H1 (cell line): ENCODE measurements around the gene MFAP4. TPM values are rescaled to one million over a fixed set of nuclear protein-coding genes. Genes with fewer than 3 reads are reported as not detected.

Experiments
- CTCF ChIA-PET: fragments of 300-600 bp; sonication (Branson Sonifier 250); formaldehyde crosslinking; loops from one replicate; lab custom pipeline; 2021; ENCODE audit not compliant: partially characterized antibody; lab: Charles Lee
- POLR2A ChIA-PET: fragments of 300-600 bp; sonication (Branson Sonifier 250); formaldehyde crosslinking; loops from one replicate; lab custom pipeline; 2021; ENCODE audit warnings: inconsistent platforms; ENCODE audit not compliant: partially characterized antibody; lab: Charles Lee
- DNase-seq, 2 experiments: peaks; one replicate each; pipeline versions ENCODE4 v3.0.0 to v3.0.0-alpha.2; 2010 to 2022; ENCODE audit warnings: low spot score in 2 of 2, low read depth in 1 of 2, mixed read lengths in 1 of 2
- FAIRE-seq: peaks from 2 replicates; lab custom pipeline; 2011; peaks lifted over from hg19 to GRCh38; lab: Jason Lieb, UNC
- H2AFZ ChIP-seq: 2 replicates; pipeline ENCODE4 v1.8.1; 2012; ENCODE audit warnings: low read length, inconsistent platforms
- H2AK5ac ChIP-seq: 2 replicates; pipeline ENCODE4 v1.6.1; 2013; ENCODE audit warnings: low read depth, low read length
- H2BK120ac ChIP-seq: replicated peaks from 2 replicates; pipeline ENCODE3; 2013; ENCODE audit warnings: low read depth, low read length, inconsistent platforms
- H2BK12ac ChIP-seq: 2 replicates; pipeline ENCODE4 v1.6.1; 2013; ENCODE audit warnings: low read depth, low read length
- H2BK15ac ChIP-seq: 2 replicates; pipeline ENCODE4 v1.6.1; 2013; ENCODE audit warnings: low read length
- H2BK20ac ChIP-seq: 2 replicates; pipeline ENCODE4 v1.6.1; 2013; ENCODE audit warnings: low read length
- H2BK5ac ChIP-seq: 2 replicates; pipeline ENCODE4 v1.6.1; 2013; ENCODE audit warnings: low read depth, low read length
- H3K14ac ChIP-seq: 2 replicates; pipeline ENCODE4 v1.6.1; 2013; ENCODE audit warnings: inconsistent platforms; ENCODE audit not compliant: insufficient read length
- H3K18ac ChIP-seq: 2 replicates; pipeline ENCODE4 v1.6.1; 2013; ENCODE audit warnings: low read length; ENCODE audit errors: extremely low read depth
- H3K23ac ChIP-seq: 2 replicates; pipeline ENCODE4 v1.6.1; 2013; ENCODE audit warnings: inconsistent platforms; ENCODE audit not compliant: insufficient read length
- H3K23me2 ChIP-seq: 2 replicates; pipeline ENCODE4 v1.6.1; 2013; ENCODE audit warnings: low read depth, low read length
- H3K27ac ChIP-seq: 2 replicates; pipeline ENCODE4 v1.6.1; 2011; ENCODE audit warnings: low read depth, low read length, inconsistent platforms
- H3K27me3 ChIP-seq, 4 experiments: replicated peaks in 1 of 4; 1 replicate in 1 of 4; 2 replicates in 3 of 4; pipeline versions ENCODE4 v1.6.1 to v1.8.1; 2011 to 2013; ENCODE audit warnings: low read length in 3 of 4, mild to moderate bottlenecking in 3 of 4, inconsistent platforms in 2 of 4, mixed read lengths in 2 of 4, moderate library complexity in 1 of 4; ENCODE audit not compliant: control insufficient read depth in 3 of 4, insufficient read depth in 3 of 4; ENCODE audit errors: extremely low read depth in 1 of 4
- H3K36me3 ChIP-seq, 4 experiments: 2 replicates each; pipeline versions ENCODE4 v1.6.1 to v1.8.1; 2011 to 2013; ENCODE audit warnings: mild to moderate bottlenecking in 4 of 4, low read length in 3 of 4, moderate library complexity in 2 of 4, control low read depth in 1 of 4, inconsistent platforms in 1 of 4; ENCODE audit not compliant: insufficient read depth in 4 of 4, control insufficient read depth in 2 of 4
- H3K4ac ChIP-seq: replicated peaks from 2 replicates; pipeline ENCODE3; 2013; ENCODE audit warnings: low read length, low read depth, mixed read lengths, inconsistent platforms; ENCODE audit not compliant: insufficient read length
- H3K4me1 ChIP-seq, 4 experiments: replicated peaks in 1 of 4; 1 replicate in 1 of 4; 2 replicates in 3 of 4; pipeline versions ENCODE4 v1.6.1 to v1.8.1; 2011 to 2013; ENCODE audit warnings: low read length in 3 of 4, inconsistent platforms in 2 of 4, mixed read lengths in 1 of 4; ENCODE audit not compliant: insufficient read depth in 4 of 4, control insufficient read depth in 3 of 4
- H3K4me2 ChIP-seq, 2 experiments: 2 replicates each; pipeline versions ENCODE4 v1.6.1 to v1.8.1; 2011 to 2013; ENCODE audit warnings: low read depth in 2 of 2, low read length in 2 of 2, control low read depth in 1 of 2, inconsistent platforms in 1 of 2, mild to moderate bottlenecking in 1 of 2; ENCODE audit not compliant: insufficient read depth in 1 of 2
- H3K4me3 ChIP-seq, 4 experiments: fragments of 200-600, 300-600 bp in 1 of 4; sonication (generic), shearing (Covaris generic), sonication (Bioruptor Twin) in 1 of 4; 2 replicates each; pipeline versions ENCODE4 v1.5.1 to v1.8.1; 2011 to 2016; ENCODE audit warnings: low read length in 4 of 4, low read depth in 3 of 4, control low read depth in 2 of 4, inconsistent platforms in 2 of 4, mild to moderate bottlenecking in 2 of 4, mixed read lengths in 1 of 4, moderate library complexity in 1 of 4; ENCODE audit not compliant: insufficient read depth in 2 of 4; ENCODE audit errors: extremely low read depth in 1 of 4
- H3K56ac ChIP-seq: replicated peaks from 2 replicates; pipeline ENCODE3; 2013; ENCODE audit warnings: low read depth, mild to moderate bottlenecking, mixed read lengths, low read length, inconsistent platforms; ENCODE audit not compliant: insufficient read length
- H3K79me1 ChIP-seq: 2 replicates; pipeline ENCODE4 v1.6.1; 2013; ENCODE audit warnings: low read depth, low read length, control low read depth
- H3K79me2 ChIP-seq, 2 experiments: 2 replicates each; pipeline versions ENCODE4 v1.6.1 to v1.8.1; 2012 to 2013; ENCODE audit warnings: low read length in 2 of 2, mild to moderate bottlenecking in 2 of 2, inconsistent platforms in 1 of 2; ENCODE audit not compliant: insufficient read depth in 2 of 2, control insufficient read depth in 1 of 2
- H3K9ac ChIP-seq, 4 experiments: replicated peaks in 1 of 4; 1 replicate in 1 of 4; 2 replicates in 3 of 4; pipeline versions ENCODE4 v1.6.1 to v1.8.1; 2011 to 2013; ENCODE audit warnings: low read depth in 3 of 4, low read length in 3 of 4, control low read depth in 2 of 4, mild to moderate bottlenecking in 2 of 4, moderate library complexity in 2 of 4, inconsistent platforms in 1 of 4; ENCODE audit errors: extremely low read depth in 1 of 4
- H3K9me3 ChIP-seq, 2 experiments: 2 replicates each; pipeline versions ENCODE4 v1.6.1 to v1.8.1; 2012 to 2013; ENCODE audit warnings: mild to moderate bottlenecking in 2 of 2, moderate library complexity in 2 of 2, control low read depth in 1 of 2, inconsistent platforms in 1 of 2, low read depth in 1 of 2, low read length in 1 of 2, mixed read lengths in 1 of 2; ENCODE audit not compliant: insufficient read depth in 2 of 2
- H4K20me1 ChIP-seq, 2 experiments: replicated peaks in 1 of 2; 2 replicates each; pipeline versions ENCODE3 to v1.8.1; 2011 to 2013; ENCODE audit warnings: inconsistent platforms in 2 of 2, low read length in 2 of 2, mild to moderate bottlenecking in 1 of 2; ENCODE audit not compliant: insufficient read depth in 2 of 2, control insufficient read depth in 1 of 2
- H4K5ac ChIP-seq: 2 replicates; pipeline ENCODE4 v1.6.1; 2013; ENCODE audit warnings: low read length, low read depth, mixed read lengths, inconsistent platforms; ENCODE audit not compliant: insufficient read length
- H4K8ac ChIP-seq: 2 replicates; pipeline ENCODE4 v1.8.0; 2013; ENCODE audit warnings: mild to moderate bottlenecking, moderate library complexity, low read length, inconsistent platforms; ENCODE audit not compliant: insufficient read depth; ENCODE audit errors: extremely low read depth
- H4K91ac ChIP-seq: replicated peaks from 2 replicates; pipeline ENCODE3; 2013; ENCODE audit warnings: low read length, mixed read lengths, inconsistent platforms; ENCODE audit not compliant: insufficient read length
- BRCA1 ChIP-seq: IDR thresholded peaks from 2 replicates; pipeline ENCODE4 v1.6.1; 2012; ENCODE audit warnings: low read depth, low read length, improper control_type of control experiment
- CBX8 ChIP-seq: fragments of 300-800, 300-1000 bp; sonication (generic); IDR thresholded peaks from 2 replicates; pipeline ENCODE4 v1.7.1; 2016; ENCODE audit warnings: low read depth, low read length, borderline replicate concordance
- CHD2 ChIP-seq: IDR thresholded peaks from 2 replicates; pipeline ENCODE4 v1.6.1; 2012; ENCODE audit warnings: low read length, improper control_type of control experiment
- GTF2F1 ChIP-seq: IDR thresholded peaks from 2 replicates; pipeline ENCODE4 v1.6.1; 2012; ENCODE audit warnings: low read depth, low read length, improper control_type of control experiment, borderline replicate concordance
- HDAC6 ChIP-seq: IDR thresholded peaks from one replicate; pipeline ENCODE4 v1.7.1; 2012; ENCODE audit warnings: low read depth, mild to moderate bottlenecking, inconsistent platforms, low read length, moderate library complexity
- MAFK ChIP-seq: IDR thresholded peaks from 2 replicates; pipeline ENCODE4 v1.6.1; 2012; ENCODE audit warnings: low read depth, mild to moderate bottlenecking, improper control_type of control experiment, low read length
- POLR2A ChIP-seq, 2 experiments: IDR thresholded peaks; 1 replicate in 1 of 2; 2 replicates in 1 of 2; pipeline ENCODE4 v1.6.1; 2011; ENCODE audit warnings: low read depth in 2 of 2, low read length in 2 of 2, mild to moderate bottlenecking in 2 of 2; ENCODE audit errors: control extremely low read depth in 1 of 2
- RNF2 ChIP-seq: fragments of 200-900, 300-1000 bp; sonication (generic); IDR thresholded peaks from 2 replicates; pipeline ENCODE4 v1.7.1; 2016; ENCODE audit warnings: borderline replicate concordance, low read depth, mild to moderate bottlenecking, antibody characterized with exemption, low read length; ENCODE audit not compliant: poor library complexity, severe bottlenecking; ENCODE audit errors: missing control alignments
- TEAD4 ChIP-seq: IDR thresholded peaks from 2 replicates; pipeline ENCODE4 v1.6.1; 2012; ENCODE audit warnings: low read depth, low read length, inconsistent platforms, mixed read lengths
- YY1 ChIP-seq: IDR thresholded peaks from 2 replicates; pipeline ENCODE4 v1.6.1; 2011; ENCODE audit warnings: low read depth, mild to moderate bottlenecking, low read length
- WGBS, 2 experiments: shearing (Covaris generic) in 1 of 2; methylation state at CpG; one replicate each; pipeline versions ENCODE4 v1.1.6 to v1.1.7; 2013 to 2015; ENCODE audit warnings: low lambda C conversion rate in 2 of 2, mixed read lengths in 2 of 2, inconsistent platforms in 1 of 2, low coverage in 1 of 2, missing lambda C conversion rate in 1 of 2; ENCODE audit not compliant: insufficient replicate concordance in 2 of 2, insufficient coverage in 1 of 2, insufficient read length in 1 of 2; ENCODE audit errors: extremely low coverage in 1 of 2, missing lambda C conversion rate in 1 of 2; 5-methylcytosine and 5-hydroxymethylcytosine counted together
- polyA plus RNA-seq, 7 experiments: library from polyadenylated mRNA; depleted of rRNA in 3 of 7; stranded (reverse) in 5 of 7; unstranded in 2 of 7; fragments of >200 nt in 5 of 7; fragments of 200-250 nt in 2 of 7; gene quantifications; 1 replicate in 5 of 7; 2 replicates in 1 of 7; 4 replicates in 1 of 7; pipeline versions ENCODE4 v1.2.1 to v1.2.3, GENCODE V29; 2011 to 2013; ENCODE audit warnings: missing spikeins in 2 of 7, mixed read lengths in 2 of 7
- total RNA-seq: library from RNA; stranded (reverse); fragmentation: NEBNext Ultra II Directional; extraction: Animal tissue kit (Norgen Biotek cat#: 25700); gene quantifications from 2 replicates; pipeline ENCODE4 v1.2.1, GENCODE V29; 2021

MFAP4 gene
- total and polyA plus RNA-seq, 2 of the 8 experiments (the other 6 are each of a cell fraction or from before 2014, with no cell fraction given) = 3.1 to 3.6 TPM

DNA sequence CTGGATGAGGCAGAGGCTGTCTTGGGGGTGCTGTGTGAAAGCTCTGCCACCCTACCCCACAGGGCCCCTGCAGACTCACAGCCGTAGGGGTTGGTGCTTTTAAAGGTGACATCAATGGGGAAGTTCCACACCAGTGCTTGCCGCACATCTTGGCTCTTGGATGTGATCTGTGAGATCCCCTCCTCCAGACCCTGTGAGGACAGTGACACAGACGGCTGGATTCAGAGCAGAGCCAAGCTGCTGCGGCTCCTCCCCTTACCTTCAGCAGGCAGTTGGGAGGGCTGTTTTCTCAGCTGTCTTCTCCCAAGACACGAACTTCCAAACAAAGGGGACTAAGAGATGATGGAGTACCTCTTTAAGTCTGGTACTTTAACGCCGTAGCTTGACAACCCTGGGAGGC is 29.2 kb downstream of the MFAP4 start:
- no peak overlapping the region for H4K91ac ChIP-seq
- no peak overlapping the region for H2AK5ac ChIP-seq
- H3K79me1 ChIP-seq = peaks cover 2% of the 10 kb centered on the region; the same call in 1 of the 2 replicates
- H3K79me2 ChIP-seq = no peaks in the 10 kb centered on the region
- H3K27ac ChIP-seq = no peak overlapping the region
- H3K4ac ChIP-seq = no peak overlapping the region
- no peaks in the 10 kb centered on the region for H3K27me3 ChIP-seq
- FAIRE-seq (no peak), DNase-seq (no peak)
- no peak overlapping the region for H3K18ac ChIP-seq
- H4K8ac ChIP-seq = no peak overlapping the region
- no peak overlapping the region for H2BK15ac ChIP-seq
- H2BK5ac ChIP-seq = no peak overlapping the region
- no peak overlapping the region for H3K4me3 ChIP-seq
- no peak for TF ChIP-seq POLR2A (IDR thresholded peaks at IDR 0.05; ENCODE audit: control extremely low read depth in 1 of 2, low read depth in 2 of 2, low read length in 2 of 2)
- no peak for TF ChIP-seq TEAD4
- no peak for TF ChIP-seq RNF2
- no peak for TF ChIP-seq CHD2
- TF ChIP-seq MAFK = no peak
- no peak for TF ChIP-seq CBX8
- no peak for TF ChIP-seq BRCA1
- no peak for TF ChIP-seq YY1
- no peak for TF ChIP-seq HDAC6
- no peak for TF ChIP-seq GTF2F1
- peaks cover 0 to 7% (median 0%) of the 10 kb centered on the region in 4 experiments; a peak in 1 of 8 replicates for H3K36me3 ChIP-seq
- POLR2A ChIA-PET = interaction anchor here (0.6 to 2.0 kb wide), 3 partner anchors 13 to 344 kb away, joined by 3 to 6 read pairs (median 5); no protein-coding TSS in a partner anchor
- no peak overlapping the region for H3K4me2 ChIP-seq
- no peak overlapping the region for H2AFZ ChIP-seq
- H3K9me3 ChIP-seq = no peaks in the 10 kb centered on the region
- no peak overlapping the region for H3K14ac ChIP-seq
- H2BK20ac ChIP-seq = no peak overlapping the region
- H3K4me1 ChIP-seq = peaks cover 0 to 3% (median under 1%) of the 10 kb centered on the region in 4 experiments; a peak in 3 of 7 replicates
- CTCF ChIA-PET = interaction anchor here (0.9 to 1.1 kb wide), 2 partner anchors 68 to 90 kb away, joined by 3 read pairs; no protein-coding TSS in a partner anchor
- no peak overlapping the region for H2BK120ac ChIP-seq
- H3K9ac ChIP-seq = no peak overlapping the region
- no peak overlapping the region for H2BK12ac ChIP-seq
- H3K23ac ChIP-seq = no peak overlapping the region
- peaks cover 0 to 4% of the 10 kb centered on the region in 2 experiments for H4K20me1 ChIP-seq
- no peak overlapping the region for H3K56ac ChIP-seq
- WGBS, 2 experiments = 86% methylated on average over 7 of the region's 7 CpGs; no CpG with 5 or more reads in 1 of the 2 experiments
- H4K5ac ChIP-seq = no peak overlapping the region
- peaks cover 6% of the 10 kb centered on the region; the same call in 1 of the 2 replicates for H3K23me2 ChIP-seq
